Activated CD8-positive, alpha-beta memory T cell treated with anti-CD3 and anti-CD28 coated beads, Interleukin-2, amount 50 U/mL, for 24 hours (primary cell): ENCODE measurements around the gene CR1L.
A peak's percentile ranks its signal among the peaks of the same experiment; 100 is the strongest.
"Not testable (repeated sequence)": the region's sequence is repeated elsewhere in the genome, so short reads cannot be mapped to it uniquely, and the experiment has no call there.

Experiments
- DNase-seq: peaks from one replicate; pipeline ENCODE4 v3.0.0-alpha.2; 2020; ENCODE audit errors: extremely low read depth

Gene CR1L

DNA sequence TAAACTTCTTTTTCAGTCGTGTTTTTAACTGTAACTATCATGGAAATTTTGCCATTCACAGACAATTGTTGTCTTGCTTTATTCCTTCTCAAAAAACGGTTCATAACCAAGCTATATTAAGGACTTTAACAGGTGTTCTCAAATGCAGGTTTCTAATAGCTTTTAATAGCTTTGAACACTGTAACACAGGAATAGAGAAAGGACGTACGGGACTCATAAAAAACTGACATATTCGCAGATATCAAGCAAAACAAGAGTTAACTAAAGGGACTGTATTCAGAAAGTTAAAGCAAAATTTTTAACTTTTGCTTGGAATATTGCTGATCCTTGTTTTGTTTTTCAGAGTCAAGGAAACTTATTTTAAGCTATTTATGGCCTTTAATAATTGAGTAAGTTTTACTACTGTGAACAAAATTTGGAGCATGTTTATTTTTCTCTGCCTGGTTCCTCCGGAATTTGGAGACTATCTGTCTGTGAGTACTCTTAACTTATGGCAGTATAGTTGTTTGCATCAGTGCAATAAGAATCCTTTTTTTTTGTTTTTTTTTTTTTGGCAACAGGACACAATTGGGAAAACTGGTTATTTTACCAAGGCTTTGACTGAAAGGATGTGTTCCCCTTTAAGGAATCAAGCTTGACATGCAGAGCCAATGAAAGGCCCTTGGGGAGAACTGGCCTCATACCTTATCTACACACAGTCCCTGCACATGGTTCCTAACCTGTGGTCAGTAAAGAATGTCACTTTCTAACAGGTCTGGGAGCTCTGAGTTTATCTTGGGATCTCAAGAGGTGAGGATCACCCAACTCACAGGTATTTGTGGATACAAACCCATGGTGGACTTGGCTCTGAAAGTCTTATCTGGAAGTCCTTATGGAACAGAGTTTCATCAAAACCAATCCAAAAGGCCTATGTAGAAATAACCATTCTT, 101.2 kb downstream of the CR1L start:
- no peak for DNase-seq

- no peak for DNase-seq
These were observed 102.9 kb downstream of the CR1L start for GRCh38 chr1:207747627-207748492.

DNA sequence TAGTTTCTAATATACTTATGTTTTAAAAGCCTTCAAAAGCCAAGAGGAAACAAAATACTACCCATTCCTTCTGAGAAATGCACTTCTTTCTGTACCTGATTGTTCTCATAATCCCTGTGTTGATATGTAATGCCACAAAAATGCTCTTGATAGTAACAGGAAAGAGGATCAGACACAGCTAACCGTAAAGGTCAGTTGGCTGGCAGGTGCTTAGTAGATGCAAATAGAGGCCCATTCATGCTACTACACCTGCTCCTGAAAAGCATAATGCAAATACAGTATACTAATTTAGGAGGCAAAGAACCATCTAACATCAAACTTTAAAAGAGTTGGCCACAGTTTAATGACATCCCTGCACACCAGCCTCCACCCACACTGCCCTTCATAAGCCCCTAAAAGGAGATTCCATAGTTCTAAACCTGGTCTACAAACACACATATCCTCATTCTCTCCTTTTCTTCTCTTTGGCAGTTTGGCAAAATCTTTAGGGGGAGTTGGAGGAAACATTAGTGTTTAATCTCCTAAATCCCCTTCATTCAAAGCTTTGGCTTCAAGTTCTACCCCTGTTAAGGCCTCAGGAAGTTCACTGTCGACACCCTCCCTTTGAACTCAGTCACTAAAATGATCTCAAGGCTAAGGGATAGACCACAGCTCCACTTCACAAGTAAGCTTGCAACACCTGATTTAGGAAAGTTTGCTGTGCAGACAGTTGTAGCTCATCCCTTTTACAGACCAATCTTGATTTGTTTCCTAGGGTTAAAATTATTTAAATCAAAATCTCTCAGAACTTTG, 104.0 kb downstream of the CR1L start:
- no peak for DNase-seq

DNA sequence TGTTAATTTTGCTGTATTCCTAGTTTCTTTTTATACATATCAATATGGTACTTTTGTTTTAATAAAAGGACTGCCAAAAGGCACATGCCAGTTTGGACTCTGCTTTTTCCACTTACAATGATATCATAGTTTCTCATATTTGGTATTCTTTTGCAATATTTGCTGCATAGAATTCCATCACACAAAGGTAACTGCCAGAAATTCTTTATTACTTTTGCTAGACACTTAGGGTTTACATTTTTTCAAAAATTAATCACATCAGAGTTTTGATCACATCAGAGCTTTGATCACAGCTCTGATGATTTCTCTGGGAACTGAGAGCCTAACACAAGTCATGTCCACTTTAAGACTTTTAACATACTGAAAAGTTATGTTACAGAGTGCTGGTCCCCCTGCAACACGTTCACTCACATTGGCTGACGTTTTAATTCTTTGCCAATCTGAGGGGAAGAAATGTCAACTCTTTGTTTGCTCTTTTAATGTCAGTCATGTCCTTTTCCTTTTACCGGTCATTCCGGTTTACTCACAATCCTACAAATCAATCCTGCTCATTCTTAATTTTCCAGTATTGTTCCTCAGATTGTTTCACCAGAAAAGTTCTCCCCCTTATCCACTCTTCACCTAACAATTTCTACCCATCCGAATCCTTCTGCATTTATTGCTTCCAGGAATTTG, 105.8 kb downstream of the CR1L start:
- DNase-seq, result no peak

DNA sequence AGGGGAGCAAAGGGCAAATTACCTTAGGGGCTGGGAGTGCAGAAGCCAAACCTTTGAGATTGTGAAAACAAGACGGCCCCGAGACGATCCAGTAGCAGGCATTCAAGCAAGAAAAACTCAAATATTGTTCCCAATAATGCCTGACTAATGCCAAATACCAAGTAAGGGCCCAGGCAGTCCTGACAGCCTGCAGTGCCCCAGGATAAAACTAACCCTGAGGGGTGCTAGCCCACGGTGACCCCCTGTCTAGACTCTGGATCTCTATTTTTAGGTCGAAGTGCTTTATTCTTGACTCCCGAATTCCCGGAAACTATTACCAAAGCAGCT, 106.5 kb downstream of the CR1L start:
- not testable (repeated sequence) for DNase-seq

- peak; percentile 86 for DNase-seq
These were observed 107.0 kb downstream of the CR1L start, which contains the start of gene CD46 for GRCh38 chr1:207751790-207752455. CD46 (plus strand) TSS chr1:207752054; CDS start chr1:207752213, 159 bp downstream.

DNA sequence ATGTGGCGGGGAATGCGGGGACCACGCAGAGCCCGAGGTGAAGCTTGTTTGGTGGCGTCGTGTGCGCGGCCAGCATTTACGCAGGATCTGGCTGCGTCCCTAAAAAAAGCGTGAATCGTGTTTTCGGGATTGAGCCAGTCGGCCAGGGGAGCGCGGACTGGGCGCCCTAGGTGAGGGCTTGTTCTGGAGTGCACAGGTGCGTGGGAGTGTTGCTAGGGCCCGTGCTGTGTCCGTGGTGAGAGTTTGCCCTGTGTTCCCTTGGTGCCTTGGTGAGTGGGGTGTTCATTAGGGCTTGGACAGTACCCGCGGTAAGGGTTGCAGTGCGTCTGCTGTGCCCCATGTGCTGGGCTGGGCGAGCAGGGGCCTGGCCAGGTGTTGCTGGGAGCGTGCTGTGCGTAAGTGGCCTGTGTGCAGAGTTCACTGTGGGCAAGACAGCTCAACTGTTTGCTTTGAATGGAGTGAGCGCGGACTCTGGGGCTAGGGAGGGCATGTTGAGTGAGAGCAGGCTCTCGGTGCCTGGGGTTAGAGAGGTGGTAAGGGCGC, 107.6 kb downstream of the CR1L start:
- no peak for DNase-seq

GRCh38 chr1:207753611-207754010, 108.7 kb downstream of the CR1L start:
- no peak for DNase-seq

- no peak for DNase-seq
These were observed 109.1 kb downstream of the CR1L start for GRCh38 chr1:207754011-207754410.

GRCh38 chr1:207754974-207755700, 110.2 kb downstream of the CR1L start:
- no peak for DNase-seq

- no peak for DNase-seq
These were observed 111.1 kb downstream of the CR1L start for GRCh38 chr1:207755846-207756693.

- no peak for DNase-seq
These were observed 117.7 kb downstream of the CR1L start for GRCh38 chr1:207762622-207763021.

DNA sequence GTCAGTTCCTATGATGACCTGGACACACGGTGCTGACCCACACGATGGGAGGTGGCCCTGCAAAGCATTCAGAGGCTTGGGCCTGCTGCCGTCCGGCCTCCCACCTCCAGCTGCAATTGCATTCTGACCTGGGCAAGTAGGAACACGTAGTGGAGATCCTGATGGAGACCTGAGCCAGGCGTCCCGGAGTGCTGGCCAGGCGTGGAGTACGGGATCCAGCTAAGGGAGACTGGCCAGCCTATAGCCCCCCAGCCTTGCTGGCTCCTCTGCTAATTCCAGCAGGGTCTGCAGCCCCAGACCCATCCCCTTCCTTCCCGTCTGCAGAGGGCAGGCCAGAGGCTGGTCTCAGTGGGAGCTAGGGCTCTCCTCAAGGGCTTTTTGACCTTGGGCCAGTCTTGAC, 118.2 kb downstream of the CR1L start:
- no peak for DNase-seq

GRCh38 chr1:207763972-207764371, 119.0 kb downstream of the CR1L start:
- DNase-seq, result no peak

DNA sequence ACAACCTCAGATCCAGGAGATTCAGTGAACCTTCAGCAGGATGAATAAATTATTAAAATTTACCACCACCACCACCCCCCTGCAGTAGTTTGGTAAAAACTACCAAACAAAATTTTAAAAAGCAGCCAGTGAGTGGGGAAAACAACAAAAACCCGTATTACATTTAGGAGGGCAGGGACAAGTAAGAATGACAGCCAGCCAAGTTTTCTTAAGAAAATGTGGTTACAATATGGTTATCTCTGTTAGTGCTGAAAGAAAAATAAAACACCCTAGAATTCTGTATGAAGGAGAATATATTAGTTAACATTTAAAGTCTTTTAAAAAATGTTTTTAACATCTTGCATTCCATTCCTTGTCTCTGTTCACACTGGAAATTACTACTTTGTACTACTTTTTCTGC, 121.6 kb downstream of the CR1L start:
- DNase-seq, result no peak

DNA sequence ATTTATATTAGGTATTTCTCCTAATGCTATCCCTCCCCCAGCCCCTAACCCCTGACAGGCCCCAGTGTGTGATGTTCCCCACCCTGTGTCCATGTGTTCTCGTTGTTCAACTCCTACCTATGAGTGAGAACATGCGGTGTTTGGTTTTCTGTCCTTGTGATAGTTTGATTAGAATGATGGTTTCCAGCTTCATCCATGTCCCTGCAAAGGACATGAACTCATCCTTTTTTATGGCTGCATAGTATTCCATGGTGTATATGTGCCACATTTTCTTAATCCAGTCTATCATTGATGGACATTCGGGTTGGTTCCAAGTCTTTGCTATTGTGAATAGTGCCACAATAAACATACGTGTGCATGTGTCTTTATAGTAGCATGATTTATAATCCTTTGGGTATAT, 125.6 kb downstream of the CR1L start:
- DNase-seq, result not testable (repeated sequence)
